GM04504 (cell line): ENCODE results near the gene POC1B.
"Not testable (repeated sequence)": the region's sequence is repeated elsewhere in the genome, so short reads cannot be mapped to it uniquely, and the experiment has no call there.

ENCODE experiments used
- DNase-seq: peaks from one replicate; pipeline ENCODE4 v3.0.0-alpha.2; 2012; ENCODE audit warnings: low read depth

POC1B gene

GRCh38 chr12:89461649-89462612 lies 63.9 kb downstream of the POC1B start:
- no peak for DNase-seq

GRCh38 chr12:89461190-89461589 lies 64.7 kb downstream of the POC1B start:
- DNase-seq = no peak

- DNase-seq = not testable (repeated sequence)
Measured at GRCh38 chr12:89459279-89459678, 66.6 kb downstream of the POC1B start.

GRCh38 chr12:89456565-89456964 lies 69.3 kb downstream of the POC1B start:
- no peak for DNase-seq

- no peak for DNase-seq
Measured at GRCh38 chr12:89454080-89454848, 71.6 kb downstream of the POC1B start.

- peak; percentile 66 for DNase-seq
Measured at GRCh38 chr12:89453121-89453978, 72.5 kb downstream of the POC1B start.

- peak; percentile 77 for DNase-seq
Measured at GRCh38 chr12:89451841-89452251, 74.0 kb downstream of the POC1B start.

- no peak for DNase-seq
Measured at GRCh38 chr12:89450907-89451306, 74.9 kb downstream of the POC1B start.

- no peak for DNase-seq
Measured at GRCh38 chr12:89448951-89449371, 76.9 kb downstream of the POC1B start.

GRCh38 chr12:89448526-89448925 lies 77.3 kb downstream of the POC1B start:
- DNase-seq = no peak

- no peak for DNase-seq
Measured at GRCh38 chr12:89439941-89440340, 85.9 kb downstream of the POC1B start.

- DNase-seq = no peak
Measured at GRCh38 chr12:89437231-89437630, 88.6 kb downstream of the POC1B start.

GRCh38 chr12:89436062-89436461 lies 89.8 kb downstream of the POC1B start:
- no peak for DNase-seq

GRCh38 chr12:89433634-89434033 lies 92.2 kb downstream of the POC1B start:
- DNase-seq = no peak

GRCh38 chr12:89432396-89432795 lies 93.5 kb downstream of the POC1B start:
- DNase-seq = no peak

- no peak for DNase-seq
Measured at GRCh38 chr12:89429528-89429927, 96.3 kb downstream of the POC1B start.

- DNase-seq = no peak
Measured at GRCh38 chr12:89427508-89428156, 98.2 kb downstream of the POC1B start.

GRCh38 chr12:89424846-89425245 lies 101.0 kb downstream of the POC1B start:
- DNase-seq = no peak

- DNase-seq = no peak
Measured at GRCh38 chr12:89424389-89424788, 101.5 kb downstream of the POC1B start.

GRCh38 chr12:89421092-89421835 lies 104.6 kb downstream of the POC1B start:
- DNase-seq = no peak
